Thyroid gland (tissue), 4 donors: Measurements from ENCODE around the gene CER1. TPM values are rescaled to one million over a fixed set of nuclear protein-coding genes. Genes with fewer than 3 reads are reported as not detected.

ENCODE experiments used
- DNase-seq, 2 donors: peaks; one replicate each; pipeline ENCODE4 v3.0.0-alpha.2; 2019
- H3K27ac ChIP-seq, 3 donors: fragments of 200-600 bp; sonication (generic); 1 replicate in 2 of 3; 2 replicates in 1 of 3; pipeline ENCODE4 v1.5.1; 2016 to 2019; ENCODE audit warnings: mild to moderate bottlenecking in 1 of 3, moderate library complexity in 1 of 3
- H3K27me3 ChIP-seq: fragments of 200-600 bp; sonication (generic); one replicate; pipeline ENCODE4 v1.5.1; 2019
- H3K36me3 ChIP-seq, 2 donors: fragments of 200-600 bp; sonication (generic); one replicate each; pipeline ENCODE4 v1.5.1; 2016 to 2019
- H3K4me1 ChIP-seq, 2 donors: fragments of 200-600 bp; sonication (generic); one replicate each; pipeline ENCODE4 v1.5.1; 2017 to 2019
- H3K4me3 ChIP-seq, 3 donors: fragments of 200-600 bp; sonication (generic); replicated peaks in 1 of 3; 1 replicate in 2 of 3; 2 replicates in 1 of 3; pipeline ENCODE4 v1.5.1; 2016; ENCODE audit warnings: mild to moderate bottlenecking in 1 of 3
- H3K9me3 ChIP-seq: fragments of 200-600 bp; sonication (generic); one replicate; pipeline ENCODE4 v1.5.1; 2017
- POLR2A ChIP-seq, 2 donors: fragments of 450-650 bp; IDR thresholded peaks; one replicate each; pipeline ENCODE4 v1.6.1; 2017; ENCODE audit warnings: antibody characterized with exemption in 2 of 2, mild to moderate bottlenecking in 2 of 2, moderate library complexity in 1 of 2
- WGBS, 2 donors: methylation state at CpG; one replicate each; pipeline ENCODE4 v1.1.5; 2017; 5-methylcytosine and 5-hydroxymethylcytosine counted together
- intact Hi-C: fragments of 100-400 bp; cut with DNase I; formaldehyde crosslinking; loops from one replicate; pipeline ENCODE4 v1.15.1; 2023
- total RNA-seq, 4 donors: library from RNA; depleted of rRNA; stranded (reverse); fragments of >200 nt; gene quantifications; one replicate each; pipeline ENCODE4 v1.2.3, GENCODE V29; 2016
- TF ChIP-seq, protein P1 (sequence below), 6 experiments: fragments of 200-600 bp in 3 of 6; fragments of 450-650 bp in 3 of 6; sonication (generic) in 3 of 6; IDR thresholded peaks; one replicate each; pipeline ENCODE4 v1.5.1; 2016 to 2019; ENCODE audit warnings: antibody characterized with exemption in 6 of 6, mild to moderate bottlenecking in 2 of 6, inconsistent platforms in 1 of 6, moderate library complexity in 1 of 6

Gene CER1
- total RNA-seq, 4 donors from 2014 or later, result not detected

- DNase-seq, result no peak
- H3K9me3 ChIP-seq, result no peaks in the 10 kb centered on the region
- no peak overlapping the region for H3K27ac ChIP-seq
- no peak for TF ChIP-seq POLR2A (IDR thresholded peaks at IDR 0.05)
- TF ChIP-seq, protein P1, sequence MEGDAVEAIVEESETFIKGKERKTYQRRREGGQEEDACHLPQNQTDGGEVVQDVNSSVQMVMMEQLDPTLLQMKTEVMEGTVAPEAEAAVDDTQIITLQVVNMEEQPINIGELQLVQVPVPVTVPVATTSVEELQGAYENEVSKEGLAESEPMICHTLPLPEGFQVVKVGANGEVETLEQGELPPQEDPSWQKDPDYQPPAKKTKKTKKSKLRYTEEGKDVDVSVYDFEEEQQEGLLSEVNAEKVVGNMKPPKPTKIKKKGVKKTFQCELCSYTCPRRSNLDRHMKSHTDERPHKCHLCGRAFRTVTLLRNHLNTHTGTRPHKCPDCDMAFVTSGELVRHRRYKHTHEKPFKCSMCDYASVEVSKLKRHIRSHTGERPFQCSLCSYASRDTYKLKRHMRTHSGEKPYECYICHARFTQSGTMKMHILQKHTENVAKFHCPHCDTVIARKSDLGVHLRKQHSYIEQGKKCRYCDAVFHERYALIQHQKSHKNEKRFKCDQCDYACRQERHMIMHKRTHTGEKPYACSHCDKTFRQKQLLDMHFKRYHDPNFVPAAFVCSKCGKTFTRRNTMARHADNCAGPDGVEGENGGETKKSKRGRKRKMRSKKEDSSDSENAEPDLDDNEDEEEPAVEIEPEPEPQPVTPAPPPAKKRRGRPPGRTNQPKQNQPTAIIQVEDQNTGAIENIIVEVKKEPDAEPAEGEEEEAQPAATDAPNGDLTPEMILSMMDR (IDR thresholded peaks at IDR 0.05), result no peak
- H3K27me3 ChIP-seq, result no peaks in the 10 kb centered on the region
- 32 to 43% methylated on average over 1 of the region's 1 CpG for WGBS, 2 donors
- intact Hi-C loops, result no loop called here
- H3K4me3 ChIP-seq, result no peak overlapping the region
- H3K4me1 ChIP-seq, result no peaks in the 10 kb centered on the region
- no peaks in the 10 kb centered on the region for H3K36me3 ChIP-seq
Observed at GRCh38 chr9:14752271-14752670, 29.7 kb upstream of the CER1 start.

DNA sequence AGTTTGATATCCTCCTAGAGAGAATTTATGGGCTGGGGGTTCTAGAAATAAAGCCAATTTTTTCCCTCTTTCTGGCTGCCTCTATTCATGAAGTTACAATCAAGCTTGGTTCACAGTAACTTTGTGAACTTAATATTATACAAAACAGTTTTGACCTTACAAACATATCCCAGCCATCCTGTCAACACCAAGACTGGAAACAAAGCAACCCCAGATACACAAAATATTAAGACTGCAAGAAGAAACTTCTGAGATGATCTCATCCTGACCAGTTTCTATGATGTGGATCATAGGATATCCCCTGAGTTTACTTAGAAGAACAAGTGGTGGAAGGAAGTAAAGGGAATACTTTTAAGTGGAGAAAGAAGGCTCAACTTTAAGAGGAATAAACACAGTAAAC, 28.3 kb upstream of the CER1 start:
- DNase-seq, result no peak
- TF ChIP-seq, protein P1 (IDR thresholded peaks at IDR 0.05), result no peak
- no peak for TF ChIP-seq POLR2A (IDR thresholded peaks at IDR 0.05)
- Histone ChIP-seq H3K4me1 (no peaks in the 10 kb centered on the region), H3K27ac (no peak overlapping the region), H3K36me3 (no peaks in the 10 kb centered on the region), H3K27me3 (no peaks in the 10 kb centered on the region), H3K4me3 (no peak overlapping the region), H3K9me3 (no peaks in the 10 kb centered on the region)
- intact Hi-C loops, result no loop called here

DNA sequence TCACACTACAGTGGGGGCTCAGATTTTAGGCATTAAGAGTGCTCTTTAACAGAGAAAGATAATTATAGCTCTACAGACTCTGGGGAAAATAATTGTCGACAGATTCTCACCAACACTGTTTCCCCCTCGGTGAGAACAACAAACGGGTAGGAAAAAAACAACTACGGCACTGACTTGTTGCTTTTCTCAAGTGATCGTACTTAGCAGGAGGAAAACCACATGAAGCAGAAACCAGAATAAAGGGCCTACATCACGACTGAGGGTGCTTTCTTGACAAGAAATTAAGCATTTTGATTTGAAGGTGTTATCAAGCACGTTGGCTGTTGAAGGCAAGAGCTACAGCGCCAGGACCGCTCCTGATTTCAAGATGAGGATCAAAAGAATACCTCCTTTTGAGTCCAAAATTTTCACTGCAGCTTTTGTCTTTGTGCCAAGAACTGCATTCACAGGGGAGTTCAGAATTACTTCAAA, 27.2 kb upstream of the CER1 start:
- Histone ChIP-seq H3K27me3 (no peaks in the 10 kb centered on the region), H3K9me3 (no peaks in the 10 kb centered on the region), H3K27ac (no peak overlapping the region), H3K36me3 (no peaks in the 10 kb centered on the region), H3K4me1 (no peaks in the 10 kb centered on the region), H3K4me3 (no peak overlapping the region)
- WGBS, 2 donors, result 49 to 59% methylated on average over 9 of the region's 9 CpGs
- DNase-seq, result no peak
- intact Hi-C loops, result no loop called here
- no peak for TF ChIP-seq POLR2A (IDR thresholded peaks at IDR 0.05)
- TF ChIP-seq, protein P1 (IDR thresholded peaks at IDR 0.05), result no peak

- Histone ChIP-seq H3K4me1 (no peaks in the 10 kb centered on the region), H3K36me3 (no peaks in the 10 kb centered on the region), H3K27me3 (no peaks in the 10 kb centered on the region), H3K9me3 (no peaks in the 10 kb centered on the region), H3K27ac (no peak overlapping the region), H3K4me3 (no peak overlapping the region)
- WGBS, 2 donors, result 91 to 93% methylated on average over 3 of the region's 3 CpGs
- DNase-seq, result no peak
- intact Hi-C loops, result no loop called here
- TF ChIP-seq, protein P1 (IDR thresholded peaks at IDR 0.05), result no peak
- TF ChIP-seq POLR2A (IDR thresholded peaks at IDR 0.05), result no peak
Observed at GRCh38 chr9:14748373-14748772, 25.8 kb upstream of the CER1 start.

DNA sequence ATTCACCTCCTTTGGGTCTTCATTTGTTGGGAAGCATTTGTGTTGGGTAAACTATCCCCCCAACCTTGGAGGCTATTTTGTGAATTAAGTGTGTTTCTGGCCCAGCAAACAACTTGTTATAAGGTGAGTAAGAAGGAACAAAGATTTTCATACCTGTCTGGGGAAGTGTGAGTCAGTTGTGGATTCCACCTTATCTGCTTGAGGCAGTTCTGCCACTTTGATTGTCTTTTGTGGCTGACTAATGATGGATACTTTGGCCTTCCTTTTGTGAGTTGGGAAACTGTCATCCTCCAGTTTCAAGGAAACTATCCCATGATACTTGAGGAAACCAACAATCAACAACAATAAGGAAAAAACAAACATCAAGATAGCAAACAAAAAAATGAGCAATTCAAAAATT, 24.6 kb upstream of the CER1 start:
- no peak for TF ChIP-seq POLR2A (IDR thresholded peaks at IDR 0.05)
- TF ChIP-seq, protein P1 (IDR thresholded peaks at IDR 0.05), result no peak
- Histone ChIP-seq H3K4me1 (no peaks in the 10 kb centered on the region), H3K27me3 (no peaks in the 10 kb centered on the region), H3K9me3 (no peaks in the 10 kb centered on the region), H3K36me3 (no peaks in the 10 kb centered on the region), H3K4me3 (no peak overlapping the region), H3K27ac (no peak overlapping the region)
- intact Hi-C loops, result no loop called here
- no peak for DNase-seq
